GM08714 (cell line): ENCODE results near the gene RMDN2.

Source experiments
- H3K4me3 ChIP-seq: fragments of 200-500 bp; sonication (Bioruptor generic); 2 replicates; pipeline ENCODE4 v1.5.1; 2014; ENCODE audit warnings: mild to moderate bottlenecking, low read length, inconsistent platforms
- ZNF274 ChIP-seq: IDR thresholded peaks from 2 replicates; pipeline ENCODE4 v1.6.1; 2012; ENCODE audit warnings: mild to moderate bottlenecking, low read depth, low read length

RMDN2 gene, protein sequence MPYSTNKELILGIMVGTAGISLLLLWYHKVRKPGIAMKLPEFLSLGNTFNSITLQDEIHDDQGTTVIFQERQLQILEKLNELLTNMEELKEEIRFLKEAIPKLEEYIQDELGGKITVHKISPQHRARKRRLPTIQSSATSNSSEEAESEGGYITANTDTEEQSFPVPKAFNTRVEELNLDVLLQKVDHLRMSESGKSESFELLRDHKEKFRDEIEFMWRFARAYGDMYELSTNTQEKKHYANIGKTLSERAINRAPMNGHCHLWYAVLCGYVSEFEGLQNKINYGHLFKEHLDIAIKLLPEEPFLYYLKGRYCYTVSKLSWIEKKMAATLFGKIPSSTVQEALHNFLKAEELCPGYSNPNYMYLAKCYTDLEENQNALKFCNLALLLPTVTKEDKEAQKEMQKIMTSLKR

DNA sequence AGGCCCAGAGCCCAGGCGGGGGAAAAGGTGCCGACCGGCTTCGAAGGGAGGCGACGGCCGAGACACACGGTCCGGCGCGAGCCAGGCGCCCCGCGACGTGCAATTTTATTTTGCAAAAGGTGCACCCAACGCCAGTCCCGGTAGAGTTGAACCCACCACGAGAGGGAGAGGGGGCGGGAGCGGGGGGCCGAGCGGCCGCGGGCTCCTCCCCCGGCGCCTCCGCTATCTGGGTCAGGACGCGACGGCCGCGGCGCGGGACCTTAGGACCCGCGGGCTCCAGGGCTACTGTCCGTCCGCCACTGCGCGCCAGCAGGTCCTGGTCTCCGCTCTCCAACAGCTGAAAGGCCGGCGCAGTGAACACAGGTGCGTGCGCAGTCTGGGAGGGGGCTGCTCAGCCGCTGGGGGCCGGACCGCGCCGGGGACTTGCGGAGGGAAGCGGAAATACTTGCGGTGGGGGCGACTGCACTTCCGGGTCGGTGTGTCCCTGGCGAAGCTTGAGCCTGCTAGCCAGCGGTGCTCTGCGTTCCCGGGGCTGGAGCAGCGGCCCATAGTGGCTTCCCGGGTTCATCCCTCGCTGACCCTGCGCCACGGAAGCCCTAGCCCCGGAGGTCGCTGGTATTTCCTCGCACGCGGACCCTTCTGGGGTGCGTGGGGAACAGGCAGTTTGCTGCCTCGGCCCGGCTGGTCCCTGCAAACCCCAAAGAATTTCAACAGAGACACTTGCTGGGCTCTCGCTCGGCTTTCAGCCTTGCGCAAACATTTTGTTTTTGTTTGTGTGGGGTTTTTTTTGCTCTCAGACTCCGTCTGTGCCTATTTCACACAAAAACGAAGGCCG, at the start of gene RMDN2:
Gene RMDN2 (plus strand): TSS at position 225 of the 835 bp plus-strand sequence. CDS start 3,991 bp downstream, outside the sequence.
- no peak for TF ChIP-seq ZNF274

DNA sequence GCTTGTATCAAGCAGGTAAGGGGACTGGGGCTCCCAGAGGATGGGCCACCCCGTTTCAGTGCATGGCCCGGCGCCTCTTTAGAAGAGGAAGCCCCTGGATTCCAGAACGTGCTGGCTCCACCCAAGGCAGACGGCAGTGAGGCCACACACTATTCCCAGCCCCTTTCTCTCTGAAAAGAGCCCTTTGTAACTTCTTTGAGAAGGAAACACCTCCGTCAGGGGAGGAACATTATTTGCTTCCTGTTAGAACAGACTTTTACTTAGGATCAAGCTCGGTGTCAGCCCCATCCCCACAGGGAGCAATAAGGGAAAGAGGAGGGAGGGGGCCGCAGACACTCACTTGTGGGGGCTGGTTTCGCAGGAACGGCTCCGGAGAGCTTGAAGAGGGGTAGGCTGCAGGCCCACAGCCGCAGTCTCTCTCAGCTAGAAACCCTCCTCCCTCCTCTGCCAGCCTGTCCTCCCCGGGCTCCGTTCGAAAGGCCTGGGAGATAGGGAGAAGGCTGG, 49.6 kb upstream of the RMDN2 start:
- TF ChIP-seq ZNF274, result no peak
- peak overlapping the region; percentile 23; the same call in 1 of the 2 replicates for H3K4me3 ChIP-seq

More for the DNA sequence above, at the start of gene RMDN2:
- H3K4me3 ChIP-seq, result peak within 1 kb of the TSS; percentile 79

DNA sequence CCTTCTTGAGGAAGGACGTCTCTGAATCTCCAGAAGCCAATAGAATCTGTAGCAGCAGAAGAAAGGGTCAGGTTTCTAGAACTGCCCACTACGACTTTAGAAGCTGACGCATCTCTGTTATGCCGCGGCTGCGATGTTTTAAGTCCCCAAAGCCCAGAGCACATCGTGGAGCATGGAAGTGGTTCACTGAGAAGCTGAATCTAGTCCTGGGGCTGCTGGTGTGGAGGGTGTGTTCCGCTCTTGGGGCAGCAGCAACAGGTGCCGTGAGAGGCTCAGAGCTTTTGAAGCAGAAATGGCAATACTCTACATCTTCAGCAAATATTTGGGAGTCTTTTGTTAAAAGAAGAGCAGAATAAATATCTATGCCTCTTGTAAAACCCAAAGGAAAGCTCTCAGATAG, 48.9 kb upstream of the RMDN2 start:
- H3K4me3 ChIP-seq, result peak overlapping the region; percentile 46; the same call in 1 of the 2 replicates
- TF ChIP-seq ZNF274, result no peak

DNA sequence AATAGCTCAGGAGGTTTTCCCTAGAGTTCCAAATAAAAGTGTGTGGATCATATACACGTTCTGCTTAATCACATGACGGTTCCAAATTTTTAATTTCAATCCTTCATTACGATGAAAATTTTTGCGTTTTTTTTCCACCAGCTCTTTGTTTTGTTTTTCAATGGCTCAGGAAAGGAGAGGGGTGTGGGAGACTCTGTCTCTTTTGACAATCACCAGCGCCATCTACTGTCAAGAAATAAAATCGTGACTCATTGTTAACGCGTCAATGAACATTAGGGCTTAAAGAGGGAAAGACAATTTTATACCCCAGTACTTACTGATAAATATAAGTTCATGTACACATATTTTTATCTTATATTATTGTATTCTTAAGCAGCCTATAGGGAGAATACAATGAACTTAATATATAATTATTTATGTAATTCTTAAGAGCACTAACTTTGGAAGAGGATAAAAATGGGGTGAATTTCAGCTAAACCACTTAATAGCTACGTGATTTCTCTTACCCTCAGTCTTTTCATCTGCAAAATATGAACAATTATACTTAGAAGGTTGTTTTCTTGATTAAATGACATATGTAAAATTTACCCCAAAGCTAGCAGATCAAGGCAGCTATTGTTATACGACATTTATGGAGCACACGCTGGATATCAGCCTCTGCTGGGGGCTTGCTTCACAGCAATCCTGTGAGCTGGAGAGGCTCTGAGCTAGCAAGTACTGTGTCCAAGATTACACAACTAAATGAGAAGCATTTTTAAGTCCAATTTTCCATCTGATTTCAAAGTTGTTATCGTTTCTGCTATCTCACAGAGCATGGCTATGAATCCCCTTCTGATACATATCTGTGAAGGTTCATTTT, 47.4 kb upstream of the RMDN2 start:
- TF ChIP-seq ZNF274, result no peak
- H3K4me3 ChIP-seq, result no peak overlapping the region

DNA sequence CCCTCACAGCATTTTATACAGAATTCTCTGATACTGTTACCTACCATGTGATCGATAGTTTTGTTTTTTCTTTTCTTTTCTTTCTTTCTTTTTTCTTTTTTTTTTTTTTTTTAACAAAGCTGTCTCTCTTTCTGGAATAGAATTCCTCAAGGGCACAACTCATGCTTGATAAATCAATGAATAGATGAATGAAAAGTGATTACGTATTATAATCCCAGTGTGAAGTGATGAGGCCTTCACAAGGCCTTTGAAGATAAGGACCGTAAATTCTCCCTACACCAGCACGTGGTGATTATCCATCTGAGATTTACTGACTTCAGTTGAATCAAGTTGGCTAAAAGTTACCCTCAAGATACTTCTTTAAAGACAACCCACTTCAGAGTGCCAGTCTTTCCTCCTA, 46.6 kb upstream of the RMDN2 start:
- H3K4me3 ChIP-seq, result no peak overlapping the region
- TF ChIP-seq ZNF274, result no peak

DNA sequence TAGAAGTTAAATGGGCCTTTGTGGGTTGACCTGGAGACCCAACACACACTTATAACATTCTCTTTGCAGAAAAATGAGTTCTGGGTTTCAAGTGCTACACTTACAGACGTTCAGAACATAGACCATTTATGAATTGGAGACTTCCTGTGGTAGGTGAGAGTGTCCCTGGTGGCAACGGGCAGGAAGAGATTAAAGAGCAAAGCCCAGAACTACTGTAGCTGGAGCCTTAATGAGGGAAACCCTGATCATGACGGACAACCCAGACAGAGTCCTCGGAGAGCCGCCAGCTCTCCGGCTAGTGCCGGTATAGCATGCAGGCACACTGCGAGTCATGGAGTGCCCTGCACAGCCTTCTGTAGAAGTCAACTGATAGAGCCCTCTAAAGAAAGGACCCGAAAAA, 44.5 kb upstream of the RMDN2 start:
- no peak for TF ChIP-seq ZNF274
- H3K4me3 ChIP-seq, result no peak overlapping the region

DNA sequence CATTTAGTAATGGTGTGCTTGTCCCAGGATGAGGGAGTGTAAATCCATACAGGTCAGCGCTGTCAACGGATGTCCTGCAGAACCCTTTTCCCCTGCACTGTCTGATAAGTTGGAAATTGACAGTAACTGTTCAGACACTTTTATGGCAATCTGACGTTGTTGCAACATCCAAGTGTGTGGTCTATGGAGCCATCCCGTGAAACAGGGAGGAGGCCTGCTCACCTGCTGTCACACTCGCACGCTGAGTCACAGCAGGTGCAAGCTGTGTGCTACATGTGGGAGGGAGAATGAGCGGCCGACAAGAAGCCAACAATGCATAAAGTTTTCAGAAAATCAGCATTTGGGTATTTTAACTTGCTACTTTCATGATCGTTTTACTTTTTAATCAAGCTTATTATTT, 43.7 kb upstream of the RMDN2 start:
- TF ChIP-seq ZNF274, result no peak

DNA sequence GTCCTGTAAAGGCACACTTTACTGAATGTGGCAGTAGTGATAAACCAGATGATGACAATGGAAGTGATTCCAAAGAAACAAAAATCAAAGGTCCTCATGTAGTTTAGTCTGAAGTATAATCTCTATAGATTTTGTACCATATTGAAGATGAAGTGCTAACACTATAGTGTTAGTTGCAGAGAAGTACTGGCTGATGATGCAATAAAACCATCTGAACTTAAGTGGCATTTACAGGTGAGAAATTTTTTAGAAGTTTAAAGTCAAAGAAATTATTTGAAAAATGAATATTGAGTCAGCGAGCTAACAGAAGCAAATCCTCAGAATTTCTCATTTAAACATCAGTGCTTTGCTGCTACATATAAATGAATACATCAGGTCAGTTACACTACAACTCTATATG, 43.1 kb upstream of the RMDN2 start:
- no peak for TF ChIP-seq ZNF274
- no peak overlapping the region for H3K4me3 ChIP-seq

More for the DNA sequence above, 43.7 kb upstream of the RMDN2 start:
- no peak overlapping the region for H3K4me3 ChIP-seq

DNA sequence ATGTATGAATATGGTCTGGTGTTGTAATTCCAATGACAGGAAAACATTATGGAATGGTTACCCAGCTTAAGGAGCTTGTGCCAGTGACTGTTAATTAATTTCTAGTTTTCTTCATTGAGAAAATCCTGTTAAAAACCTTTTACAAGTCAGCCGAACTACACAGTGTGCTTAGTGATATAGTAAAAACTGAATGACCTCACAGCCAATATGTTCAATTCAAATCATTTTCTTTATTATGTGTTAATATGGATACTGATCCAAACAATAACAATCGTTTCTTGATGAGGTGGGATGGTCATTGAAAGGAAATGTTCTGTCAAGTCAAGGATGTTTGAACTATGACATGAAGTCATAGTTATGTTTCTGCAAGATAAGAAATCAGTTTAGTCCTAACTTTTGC, 41.6 kb upstream of the RMDN2 start:
- TF ChIP-seq ZNF274, result no peak
- H3K4me3 ChIP-seq, result no peak overlapping the region

DNA sequence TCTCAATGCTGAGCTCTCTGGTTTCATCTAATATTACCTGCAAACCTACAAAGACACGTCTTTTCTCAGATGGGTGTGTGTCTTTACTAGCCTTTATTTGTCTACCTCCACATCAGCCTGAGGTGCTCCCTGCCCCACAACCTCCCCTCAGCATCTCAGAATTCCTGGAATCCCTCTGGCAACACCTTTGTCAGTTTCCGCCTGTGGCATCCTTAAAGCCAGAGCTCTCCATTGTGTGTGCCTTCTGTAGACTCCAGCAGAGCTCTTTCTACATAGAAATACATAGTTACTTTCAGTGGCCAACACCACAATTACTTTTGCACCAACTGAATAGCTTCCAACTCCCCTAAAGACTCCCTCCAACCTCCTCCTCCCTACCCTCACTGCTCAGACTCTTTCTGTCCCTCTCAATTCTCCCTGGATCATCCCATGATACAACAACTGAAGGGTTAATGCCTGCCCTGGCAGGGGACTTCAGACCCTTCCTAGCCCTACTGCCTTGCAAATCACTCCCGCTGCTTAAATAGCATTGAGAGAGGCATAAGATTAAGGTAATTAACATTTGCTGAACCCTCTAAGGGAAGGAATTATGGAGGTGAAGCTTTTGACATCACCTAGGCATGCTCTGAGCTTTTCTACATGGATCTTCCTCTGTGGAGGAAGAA, 39.6 kb upstream of the RMDN2 start:
- TF ChIP-seq ZNF274, result no peak
- H3K4me3 ChIP-seq, result no peak overlapping the region

DNA sequence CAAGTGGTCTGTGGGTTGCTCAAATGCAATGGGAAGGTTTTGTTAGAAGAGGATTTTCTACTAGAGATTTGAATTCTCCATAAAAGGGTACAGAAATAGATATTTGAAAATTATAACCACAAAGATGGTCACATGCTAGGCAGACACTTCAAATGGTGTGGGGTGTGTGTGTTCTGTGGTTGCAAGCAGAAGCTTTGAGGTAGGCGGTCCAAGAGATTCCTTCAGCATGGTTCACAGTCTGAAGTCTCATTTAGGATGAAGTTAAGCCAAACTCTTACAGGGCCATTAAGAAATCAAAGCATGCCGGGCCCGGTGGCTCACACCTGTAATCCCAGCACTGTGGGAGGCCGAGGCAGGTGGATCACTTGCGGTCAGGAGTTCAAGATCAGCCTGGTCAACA, 38.3 kb upstream of the RMDN2 start:
- no peak overlapping the region for H3K4me3 ChIP-seq

DNA sequence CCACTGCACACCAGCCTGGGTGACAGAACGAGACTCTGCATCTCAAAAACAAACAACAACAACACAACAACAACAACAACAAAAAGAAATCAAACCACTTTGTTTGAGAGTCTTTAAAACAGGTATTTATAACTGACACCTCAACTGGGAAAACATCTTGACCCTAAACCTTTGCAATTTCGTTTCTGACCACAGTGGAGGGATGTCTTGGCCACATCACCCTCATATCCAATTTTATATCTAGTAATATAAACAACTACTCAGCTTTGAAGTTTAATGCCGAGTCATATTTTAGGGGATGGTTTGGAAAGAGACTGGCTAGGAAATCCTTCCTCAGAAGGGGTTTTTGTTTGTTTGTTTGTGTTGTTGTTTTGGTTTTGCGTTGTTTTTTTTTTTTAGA, 37.8 kb upstream of the RMDN2 start:
- no peak overlapping the region for H3K4me3 ChIP-seq
- no peak for TF ChIP-seq ZNF274

More for the DNA sequence above, 38.3 kb upstream of the RMDN2 start:
- TF ChIP-seq ZNF274, result no peak

DNA sequence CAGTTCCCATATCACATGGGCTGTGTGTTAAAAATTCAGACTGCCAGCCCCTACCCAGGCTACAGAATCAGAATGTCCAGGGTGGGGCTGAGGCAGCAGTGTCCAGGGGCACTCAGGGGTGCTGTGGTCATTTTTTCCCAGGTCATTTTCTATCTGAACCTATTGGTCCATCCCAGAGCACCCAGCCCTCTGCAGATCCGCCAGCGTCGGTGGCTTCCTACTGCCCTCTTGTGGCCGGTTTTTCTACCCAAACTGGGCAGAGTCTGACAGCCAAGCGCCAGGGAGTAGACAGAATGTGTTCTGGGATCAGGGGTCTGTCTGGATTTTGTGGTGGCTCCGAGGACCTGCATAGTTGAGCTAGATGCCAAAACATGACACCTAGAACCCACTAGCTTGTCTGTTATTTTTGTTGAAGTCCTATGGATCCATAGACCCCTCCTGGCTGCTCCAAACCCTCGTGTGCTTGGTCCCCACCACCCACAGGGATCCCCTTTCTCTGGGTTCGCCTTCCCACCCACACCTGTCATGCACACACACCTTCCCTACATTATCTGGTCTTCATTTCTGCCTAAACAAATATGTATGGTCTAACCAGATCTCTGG, 34.1 kb upstream of the RMDN2 start:
- TF ChIP-seq ZNF274, result no peak
- H3K4me3 ChIP-seq, result no peak overlapping the region
